NB4 (cell line): ENCODE data around the gene FHIT.

Source experiments
- TF ChIP-seq, protein P1 (sequence below): IDR thresholded peaks from one replicate; pipeline ENCODE4 v1.5.1; 2012; ENCODE audit warnings: low read depth, low read length
- TF ChIP-seq, protein P2 (sequence below): IDR thresholded peaks from 2 replicates; pipeline ENCODE4 v1.6.1; 2011; ENCODE audit warnings: low read depth, low read length

DNA sequence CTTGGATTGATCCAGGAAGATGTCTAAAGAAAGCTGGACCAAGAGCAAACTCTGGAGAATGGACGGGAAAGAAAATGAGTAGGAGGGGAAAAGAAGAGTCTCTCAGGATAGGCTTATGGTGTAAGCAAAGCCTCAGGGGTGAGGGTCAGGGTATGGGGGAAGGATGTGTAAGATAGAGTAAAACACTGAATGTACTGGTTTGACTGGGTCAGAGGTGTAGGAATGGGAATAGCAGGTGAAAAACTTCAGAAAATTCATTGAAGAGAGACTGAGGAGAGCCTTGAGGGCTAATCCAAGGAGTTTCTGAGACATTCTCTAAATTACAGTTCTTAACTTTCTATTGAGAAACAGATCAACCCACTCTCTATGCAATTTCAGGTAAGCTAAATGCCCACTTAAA is 857.3 kb downstream of the FHIT start:
- TF ChIP-seq, protein P1, sequence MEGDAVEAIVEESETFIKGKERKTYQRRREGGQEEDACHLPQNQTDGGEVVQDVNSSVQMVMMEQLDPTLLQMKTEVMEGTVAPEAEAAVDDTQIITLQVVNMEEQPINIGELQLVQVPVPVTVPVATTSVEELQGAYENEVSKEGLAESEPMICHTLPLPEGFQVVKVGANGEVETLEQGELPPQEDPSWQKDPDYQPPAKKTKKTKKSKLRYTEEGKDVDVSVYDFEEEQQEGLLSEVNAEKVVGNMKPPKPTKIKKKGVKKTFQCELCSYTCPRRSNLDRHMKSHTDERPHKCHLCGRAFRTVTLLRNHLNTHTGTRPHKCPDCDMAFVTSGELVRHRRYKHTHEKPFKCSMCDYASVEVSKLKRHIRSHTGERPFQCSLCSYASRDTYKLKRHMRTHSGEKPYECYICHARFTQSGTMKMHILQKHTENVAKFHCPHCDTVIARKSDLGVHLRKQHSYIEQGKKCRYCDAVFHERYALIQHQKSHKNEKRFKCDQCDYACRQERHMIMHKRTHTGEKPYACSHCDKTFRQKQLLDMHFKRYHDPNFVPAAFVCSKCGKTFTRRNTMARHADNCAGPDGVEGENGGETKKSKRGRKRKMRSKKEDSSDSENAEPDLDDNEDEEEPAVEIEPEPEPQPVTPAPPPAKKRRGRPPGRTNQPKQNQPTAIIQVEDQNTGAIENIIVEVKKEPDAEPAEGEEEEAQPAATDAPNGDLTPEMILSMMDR, result no peak
- TF ChIP-seq, protein P2, sequence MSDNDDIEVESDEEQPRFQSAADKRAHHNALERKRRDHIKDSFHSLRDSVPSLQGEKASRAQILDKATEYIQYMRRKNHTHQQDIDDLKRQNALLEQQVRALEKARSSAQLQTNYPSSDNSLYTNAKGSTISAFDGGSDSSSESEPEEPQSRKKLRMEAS, result no peak
